Stimulated activated CD8-positive, alpha-beta memory T cell treated with anti-CD3 and anti-CD28 coated beads, Interleukin-4, amount 100 ng/mL, for 48 hours (primary cell): ENCODE results near the gene IER3.

Experiments used
- DNase-seq: peaks from one replicate; pipeline ENCODE4 v3.0.0-alpha.2; 2020

IER3 gene, protein sequence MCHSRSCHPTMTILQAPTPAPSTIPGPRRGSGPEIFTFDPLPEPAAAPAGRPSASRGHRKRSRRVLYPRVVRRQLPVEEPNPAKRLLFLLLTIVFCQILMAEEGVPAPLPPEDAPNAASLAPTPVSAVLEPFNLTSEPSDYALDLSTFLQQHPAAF

DNA sequence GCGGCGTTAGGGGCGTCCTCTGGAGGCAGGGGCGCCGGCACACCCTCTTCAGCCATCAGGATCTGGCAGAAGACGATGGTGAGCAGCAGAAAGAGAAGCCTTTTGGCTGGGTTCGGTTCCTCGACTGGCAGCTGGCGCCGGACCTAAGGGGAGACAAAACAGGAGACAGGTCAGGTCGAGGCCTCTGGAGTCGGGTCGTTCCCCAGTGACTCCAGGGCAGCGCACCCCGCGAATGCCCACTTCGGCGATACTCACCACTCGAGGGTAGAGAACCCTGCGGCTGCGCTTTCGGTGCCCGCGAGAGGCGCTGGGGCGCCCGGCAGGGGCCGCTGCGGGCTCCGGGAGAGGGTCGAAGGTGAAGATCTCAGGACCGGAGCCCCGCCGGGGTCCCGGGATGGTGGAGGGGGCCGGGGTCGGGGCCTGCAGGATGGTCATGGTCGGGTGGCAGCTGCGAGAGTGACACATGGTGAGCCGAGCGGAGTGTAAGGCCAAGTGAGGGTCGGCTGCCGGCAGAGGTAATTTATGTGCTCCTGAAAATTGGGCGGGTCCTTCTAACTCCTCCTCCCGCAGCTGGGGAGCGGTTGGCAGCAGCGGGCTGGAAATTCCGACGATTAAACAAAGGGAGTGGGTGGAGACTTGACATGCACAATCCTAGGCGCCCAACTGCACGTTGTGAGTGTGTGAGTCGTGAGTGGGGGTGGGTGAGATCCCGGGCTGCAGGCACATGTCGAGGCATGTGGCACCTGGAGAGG, at the start of gene IER3:
Gene IER3, minus strand, starts transcription at position 494 of the 752 bp plus-strand sequence. Its CDS starts 29 bp downstream, at position 465.
- DNase-seq: peak; percentile 92

DNA sequence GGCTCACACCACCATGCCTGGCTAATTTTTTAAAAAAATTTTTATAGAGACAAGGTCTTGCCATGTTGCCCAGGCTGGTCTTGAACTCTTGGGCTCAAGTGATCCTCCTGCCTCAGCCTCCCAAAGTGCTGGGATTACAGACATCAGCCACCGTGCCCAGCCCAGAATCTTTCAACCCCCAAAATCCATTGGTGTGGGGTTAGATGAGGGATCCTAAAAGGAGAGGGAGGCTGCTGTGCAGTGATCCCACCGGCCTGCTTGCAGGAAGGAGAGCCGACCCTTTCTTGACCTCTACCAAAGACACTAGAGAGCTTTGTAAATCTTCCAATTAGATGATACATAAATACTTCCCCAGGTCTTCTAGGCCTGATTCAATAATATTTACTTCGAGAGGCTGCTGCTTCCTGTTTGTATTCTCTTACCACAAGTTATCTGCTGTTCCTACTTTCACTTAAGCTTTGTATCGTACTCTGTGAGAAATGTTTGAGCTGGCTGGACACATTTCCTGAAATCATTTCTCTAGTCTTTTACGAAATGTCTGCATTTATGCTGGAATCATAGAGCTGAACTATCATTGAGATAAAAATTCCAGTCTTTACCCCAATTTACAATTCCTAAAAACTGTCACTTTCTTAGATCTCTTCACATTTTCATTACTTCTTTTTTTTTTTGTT, 49.3 kb upstream of the IER3 start:
- no peak for DNase-seq

DNA sequence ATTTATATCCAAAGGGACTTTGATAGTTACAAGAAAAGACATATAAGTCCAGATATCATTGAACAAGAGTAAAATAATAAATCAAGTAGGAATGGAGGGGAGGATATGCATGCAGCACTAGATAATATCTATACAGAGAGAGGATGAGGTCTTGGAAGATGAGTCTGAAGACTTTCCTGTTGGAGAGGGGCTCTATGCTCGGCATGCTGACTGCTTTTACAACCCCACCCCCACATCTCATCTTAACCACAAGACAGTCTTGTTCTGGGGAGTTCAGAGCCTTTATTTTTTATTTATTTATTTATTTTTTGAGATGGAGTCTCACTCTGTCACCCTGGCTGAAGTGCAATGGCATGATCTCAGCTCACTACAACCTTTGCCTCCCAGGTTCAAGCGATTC, 48.4 kb upstream of the IER3 start:
- no peak for DNase-seq

DNA sequence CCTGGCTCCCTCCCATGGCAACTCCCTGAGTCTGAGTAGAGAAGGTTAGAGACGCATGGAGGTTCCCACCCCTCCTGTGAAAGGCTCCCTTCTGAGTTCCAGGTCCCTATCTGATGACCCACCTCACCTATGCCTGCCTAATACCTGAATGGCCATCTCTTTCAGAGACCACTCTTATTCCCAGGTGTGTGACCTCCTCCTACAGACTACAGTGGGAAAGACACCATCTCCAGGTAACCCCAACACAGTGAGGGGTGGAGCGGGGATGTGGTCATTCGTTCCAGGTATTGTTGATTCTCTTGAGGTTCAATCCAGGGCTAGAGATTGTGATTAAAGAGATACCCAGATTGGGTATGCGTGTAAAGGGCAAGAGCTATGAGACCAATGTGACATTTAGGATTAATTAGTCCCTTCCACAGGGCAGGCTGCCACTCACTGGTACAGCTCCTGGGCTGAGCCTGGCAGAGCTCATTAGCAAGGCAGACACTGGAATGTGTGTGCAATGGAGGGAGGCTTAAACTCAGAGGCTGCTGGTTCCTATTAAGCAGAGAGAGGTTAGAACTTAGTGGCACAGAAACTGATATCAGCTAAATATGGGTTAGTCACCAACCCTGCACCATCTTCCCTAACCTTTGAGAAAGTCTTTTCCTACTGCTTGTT, 46.5 kb upstream of the IER3 start:
- DNase-seq: no peak

DNA sequence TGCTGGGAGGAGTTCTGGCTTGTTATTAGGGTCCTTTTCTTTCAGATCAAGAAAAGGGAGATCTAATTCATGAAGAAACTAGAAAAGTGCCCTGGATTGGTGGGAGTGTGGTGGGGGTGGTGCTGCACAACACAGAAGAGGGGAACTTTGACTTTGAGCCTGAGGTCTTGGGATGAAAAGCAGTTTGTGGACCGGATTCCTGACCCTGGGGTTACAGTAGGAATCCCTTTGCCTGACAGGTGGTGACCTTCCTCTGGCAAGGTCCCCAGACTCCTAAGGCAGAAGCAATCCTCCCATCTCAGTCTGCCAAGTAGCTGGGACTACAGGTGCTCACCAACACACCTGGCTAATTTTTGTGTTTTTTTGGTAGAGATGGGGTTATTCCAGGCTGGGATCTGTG, 45.3 kb upstream of the IER3 start:
- no peak for DNase-seq

DNA sequence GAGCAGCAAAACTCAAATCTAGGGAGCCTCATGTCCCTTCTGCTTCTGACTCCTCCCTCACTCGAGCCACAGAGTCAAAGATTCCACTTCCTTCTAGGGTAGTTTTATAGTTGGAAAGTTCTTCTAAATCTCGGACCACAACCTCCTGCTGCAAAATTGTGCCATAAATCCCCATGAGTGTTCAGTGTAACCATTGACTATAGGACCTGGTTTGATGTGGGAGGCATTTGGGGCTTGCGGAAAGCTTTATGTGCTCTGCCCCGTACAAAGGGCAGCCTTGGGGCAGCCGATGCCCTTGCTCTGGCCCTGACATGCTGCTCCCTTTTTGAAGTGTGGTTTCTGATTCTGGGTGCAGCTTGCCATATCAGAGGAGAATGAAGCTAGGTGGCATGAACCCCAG, 43.6 kb upstream of the IER3 start:
- no peak for DNase-seq

DNA sequence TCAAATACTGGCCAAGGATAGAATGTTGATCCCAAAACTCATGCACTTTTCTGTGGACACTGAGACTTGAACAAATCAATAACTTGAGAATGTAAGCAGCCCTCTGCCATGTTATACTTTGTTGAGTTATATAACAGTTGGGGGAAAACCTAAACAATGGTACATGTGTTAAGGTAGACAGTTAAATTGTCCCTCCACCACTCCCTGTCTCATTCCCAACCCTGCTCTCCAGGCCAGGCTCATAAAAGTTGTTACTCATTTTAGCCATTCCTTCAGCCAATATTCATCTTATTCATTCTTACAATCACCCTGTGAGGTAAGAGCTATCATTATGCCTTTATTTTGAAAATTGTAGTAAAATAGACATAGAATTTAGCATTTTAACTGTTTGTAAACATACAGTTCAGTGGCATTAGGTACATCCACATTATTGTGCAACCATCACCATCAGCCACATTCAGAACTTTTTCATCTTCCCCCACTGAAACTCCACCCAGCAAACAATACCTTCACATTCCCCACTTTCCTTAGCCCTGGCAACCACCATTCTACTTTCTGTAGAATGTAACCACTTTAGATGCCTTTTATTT, 38.2 kb upstream of the IER3 start:
- no peak for DNase-seq

DNA sequence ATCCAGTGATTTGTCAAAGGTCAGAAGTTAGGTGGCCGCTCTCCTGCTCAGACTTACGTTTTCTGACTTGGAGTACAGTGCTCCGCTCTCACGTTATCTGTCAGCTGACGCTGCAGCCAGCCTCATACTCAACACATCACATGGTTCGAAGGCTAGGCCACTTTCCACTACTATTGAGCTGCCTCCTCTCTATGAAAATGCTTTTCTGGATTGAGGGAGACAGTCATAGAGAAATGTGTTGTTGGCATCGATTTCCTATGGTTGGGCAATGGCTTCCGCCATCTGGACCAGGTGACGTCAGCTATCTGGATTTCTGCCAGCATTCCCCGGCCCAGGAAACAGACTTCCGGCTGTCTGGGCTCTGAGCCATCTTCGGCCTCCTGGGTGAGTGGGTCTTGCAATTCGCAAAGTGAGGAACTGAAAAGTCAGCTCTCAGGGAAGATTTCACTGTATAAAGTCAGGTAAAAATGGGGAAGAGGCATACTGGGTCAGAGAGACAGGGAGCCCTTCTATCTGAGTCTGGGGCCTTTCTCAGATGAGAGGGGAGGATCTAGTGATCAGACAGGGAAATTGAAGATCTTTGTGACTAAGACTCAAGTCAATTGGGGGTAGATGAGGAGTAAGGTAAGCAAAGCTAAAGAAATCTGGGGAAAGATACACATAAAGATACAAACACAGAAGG, 37.5 kb upstream of the IER3 start:
- no peak for DNase-seq

DNA sequence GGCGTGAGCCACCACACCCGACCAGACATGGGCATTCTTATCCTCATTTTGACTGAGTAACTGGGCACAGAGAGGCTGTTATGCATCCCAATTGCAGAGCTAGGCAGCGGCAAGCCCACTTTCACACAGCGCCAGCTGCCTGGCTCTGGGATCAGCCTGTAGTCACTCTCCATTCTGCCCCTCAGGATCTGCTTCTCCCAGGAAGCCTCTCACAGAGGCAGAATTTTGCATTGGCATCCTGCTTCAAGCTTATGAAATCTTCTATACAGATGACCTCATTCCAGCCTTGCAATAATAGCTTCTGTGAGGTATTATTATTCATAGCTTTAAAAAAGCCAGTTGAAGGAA, 37.0 kb upstream of the IER3 start:
- no peak for DNase-seq

DNA sequence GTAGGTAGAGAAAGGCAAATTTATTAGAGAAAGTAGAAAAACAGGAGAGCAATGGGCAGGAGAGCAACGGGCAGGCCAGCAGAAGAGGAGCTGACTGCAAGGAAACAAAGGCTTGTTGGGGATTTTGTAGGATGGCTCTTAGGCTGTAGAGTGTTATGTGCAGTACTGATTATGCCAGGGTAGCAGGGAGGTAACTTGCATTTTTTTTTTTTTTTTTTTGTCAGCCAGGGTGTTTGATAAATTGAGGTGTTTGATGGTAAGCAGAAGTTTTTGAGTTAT, 36.2 kb upstream of the IER3 start:
- DNase-seq: no peak

DNA sequence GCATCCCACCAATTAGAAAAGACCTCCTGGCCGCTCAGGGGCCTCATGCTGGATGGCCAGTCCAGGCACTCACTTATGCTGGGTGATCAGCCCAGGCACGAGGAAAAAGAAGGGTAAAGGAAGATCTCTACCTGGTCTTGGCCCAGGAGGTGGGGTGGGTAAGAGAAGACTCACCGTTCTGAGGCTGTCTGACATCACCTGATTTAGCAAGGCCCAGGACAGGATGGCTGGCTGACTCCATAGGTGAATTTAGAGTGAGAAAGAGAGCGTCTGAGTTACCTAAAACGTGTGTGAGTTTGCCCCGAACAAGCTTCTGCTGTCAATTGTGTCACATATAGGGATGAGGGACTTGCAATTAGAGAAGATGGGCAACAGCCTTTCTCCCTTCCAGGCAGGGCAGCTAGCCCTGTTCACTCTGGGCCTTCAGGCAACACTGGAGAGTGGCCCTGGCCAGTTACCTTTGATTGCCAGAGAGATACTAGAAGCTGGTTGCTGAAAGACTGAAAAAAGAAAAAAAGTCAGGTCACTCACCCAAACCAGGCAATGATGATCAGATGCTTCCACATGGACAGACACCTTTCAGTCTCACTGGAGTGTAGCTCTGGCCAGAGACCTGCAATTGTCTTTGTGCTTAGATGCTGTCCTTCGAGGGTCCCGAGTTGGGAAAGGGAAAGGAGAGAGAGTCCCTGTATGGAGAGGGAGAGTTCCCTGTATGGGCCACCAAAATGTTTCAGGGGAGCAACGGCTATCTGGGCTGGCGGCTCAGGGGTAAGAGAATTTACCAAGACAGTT, 35.7 kb upstream of the IER3 start:
- no peak for DNase-seq

DNA sequence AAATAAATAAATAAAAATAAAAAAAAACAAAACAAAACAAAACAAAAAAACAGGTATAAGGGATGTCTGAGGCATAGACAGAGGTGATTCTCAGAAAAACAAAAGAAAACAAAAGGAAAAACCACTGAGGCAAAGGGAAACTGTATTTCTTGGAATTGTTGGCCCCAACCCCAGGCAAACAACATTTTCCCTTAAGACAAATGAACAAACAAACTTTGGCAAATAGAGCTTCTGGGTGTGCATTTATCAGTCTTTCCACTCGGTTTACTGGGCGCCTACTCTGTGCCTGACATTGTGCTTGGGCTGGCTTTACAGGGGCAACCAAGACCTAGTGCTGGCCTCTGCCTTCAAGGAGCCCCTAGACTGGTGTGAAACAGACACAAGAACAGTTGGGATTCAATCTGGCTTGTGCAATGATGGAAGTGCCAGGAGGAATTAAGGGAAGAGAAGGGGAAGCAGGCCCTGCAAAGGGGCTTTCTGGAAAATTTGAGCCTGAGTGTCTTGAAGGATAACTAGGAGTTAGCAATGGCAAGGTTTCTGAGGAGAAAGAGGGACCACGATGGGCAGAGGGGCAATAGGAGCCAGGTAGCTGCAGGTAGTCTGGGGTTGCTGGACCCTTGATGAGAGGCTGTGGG, 33.8 kb upstream of the IER3 start:
- DNase-seq: no peak

DNA sequence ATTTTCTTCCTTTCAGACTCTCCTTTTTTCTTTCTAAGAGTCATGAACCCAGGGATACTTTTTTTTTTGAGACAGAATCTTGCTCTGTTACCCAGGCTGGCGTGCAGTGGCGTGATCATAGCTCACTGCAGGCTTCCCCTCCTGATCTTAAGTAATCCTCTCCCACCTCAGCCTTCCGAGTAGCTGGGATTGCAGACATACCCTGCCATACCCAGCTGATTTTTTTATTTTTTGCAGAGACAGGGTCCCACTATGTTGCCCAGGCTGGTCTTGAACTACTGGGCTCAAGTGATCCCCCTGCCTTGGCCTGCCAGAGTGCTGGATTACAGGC, 32.8 kb upstream of the IER3 start:
- no peak for DNase-seq

DNA sequence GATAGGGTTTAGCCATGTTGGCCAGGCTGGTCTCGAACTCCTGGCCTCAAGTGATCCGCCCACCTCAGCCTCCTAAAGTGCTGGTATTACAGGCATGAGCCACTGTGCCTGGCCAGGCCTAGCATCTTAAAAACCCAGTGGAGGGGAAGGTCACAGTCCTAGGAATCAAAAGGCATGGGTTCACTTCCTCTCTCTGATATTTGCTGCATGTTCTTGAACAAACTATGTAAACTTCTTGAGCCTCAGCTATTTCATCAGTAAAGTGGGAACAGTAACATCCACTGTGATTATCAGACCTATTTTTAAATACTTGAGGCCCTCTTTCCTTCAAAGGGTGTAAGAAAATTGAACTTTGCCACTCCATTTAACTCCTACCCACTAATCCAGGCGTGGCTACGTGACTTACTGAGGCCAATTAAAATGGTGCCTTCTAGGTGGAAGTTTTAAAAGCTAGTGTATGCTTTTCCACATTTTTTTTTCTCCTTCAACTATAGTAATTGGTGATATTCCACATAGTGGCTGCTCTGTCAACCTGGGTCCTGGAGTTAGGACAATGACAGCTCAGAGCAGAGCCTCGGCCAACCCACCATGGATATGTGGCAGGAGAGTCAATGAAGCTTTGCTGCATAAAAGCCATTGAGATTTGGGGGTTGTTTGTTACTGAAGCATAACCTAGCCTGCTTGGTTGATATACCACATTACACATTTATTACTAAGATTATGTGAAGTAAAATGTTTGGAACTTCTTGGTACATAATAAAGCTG, 32.2 kb upstream of the IER3 start:
- no peak for DNase-seq

DNA sequence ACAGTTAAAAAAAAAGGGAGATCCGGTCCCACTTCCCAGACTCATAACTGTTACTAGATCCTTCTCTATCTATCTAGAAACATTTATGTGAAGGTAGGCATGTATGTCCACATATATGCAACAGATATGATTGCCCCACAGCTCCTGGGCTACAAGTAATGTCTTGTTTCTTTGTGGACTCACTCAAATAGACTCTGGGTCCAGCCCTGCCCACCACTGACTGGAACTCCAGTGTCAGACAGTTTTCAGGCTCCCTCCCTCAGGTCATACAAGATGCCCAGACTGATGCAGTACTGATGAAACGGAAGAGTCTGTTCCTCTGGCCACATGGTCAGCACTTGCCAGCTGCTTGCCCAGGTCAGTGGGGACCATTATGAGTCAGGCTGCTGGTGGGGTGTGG, 30.8 kb upstream of the IER3 start:
- no peak for DNase-seq

DNA sequence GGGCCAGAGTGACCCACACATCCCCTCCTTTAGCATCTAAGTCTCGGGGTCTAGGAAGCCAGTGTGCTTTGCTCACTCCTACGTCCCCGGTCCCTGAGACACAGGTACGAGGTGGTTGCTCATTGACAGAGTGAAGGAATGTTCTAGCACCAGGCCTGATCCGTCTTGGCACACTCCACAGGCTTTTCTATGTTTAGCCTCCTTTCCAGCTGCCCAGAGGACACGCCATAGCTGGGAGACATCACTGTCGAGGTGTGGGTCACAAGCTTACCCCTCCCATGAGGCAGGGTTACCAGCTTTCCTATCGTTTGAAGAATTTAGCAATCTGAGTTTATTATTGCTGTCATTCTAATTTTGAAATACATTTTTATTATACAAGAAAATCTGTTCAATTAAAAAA, 30.4 kb upstream of the IER3 start:
- no peak for DNase-seq

DNA sequence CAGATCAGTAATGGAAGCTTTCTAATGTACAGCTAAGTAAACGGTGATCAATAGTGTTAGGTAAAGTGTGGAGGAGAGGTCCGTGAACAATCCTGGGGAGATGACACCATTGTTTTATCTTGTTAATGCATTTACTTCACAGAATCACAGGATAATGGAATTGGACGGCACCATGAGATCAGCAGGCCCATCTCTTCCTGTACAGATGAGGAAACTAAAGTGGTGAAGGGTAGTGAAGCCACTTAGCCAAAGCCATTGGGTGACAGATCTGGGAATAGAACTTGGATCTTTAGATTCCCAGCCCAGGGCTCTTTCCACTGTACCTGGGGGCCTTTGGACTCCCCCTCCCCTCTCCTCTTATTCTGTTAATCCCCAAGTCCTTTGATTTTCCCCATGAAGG, 26.2 kb upstream of the IER3 start:
- no peak for DNase-seq

DNA sequence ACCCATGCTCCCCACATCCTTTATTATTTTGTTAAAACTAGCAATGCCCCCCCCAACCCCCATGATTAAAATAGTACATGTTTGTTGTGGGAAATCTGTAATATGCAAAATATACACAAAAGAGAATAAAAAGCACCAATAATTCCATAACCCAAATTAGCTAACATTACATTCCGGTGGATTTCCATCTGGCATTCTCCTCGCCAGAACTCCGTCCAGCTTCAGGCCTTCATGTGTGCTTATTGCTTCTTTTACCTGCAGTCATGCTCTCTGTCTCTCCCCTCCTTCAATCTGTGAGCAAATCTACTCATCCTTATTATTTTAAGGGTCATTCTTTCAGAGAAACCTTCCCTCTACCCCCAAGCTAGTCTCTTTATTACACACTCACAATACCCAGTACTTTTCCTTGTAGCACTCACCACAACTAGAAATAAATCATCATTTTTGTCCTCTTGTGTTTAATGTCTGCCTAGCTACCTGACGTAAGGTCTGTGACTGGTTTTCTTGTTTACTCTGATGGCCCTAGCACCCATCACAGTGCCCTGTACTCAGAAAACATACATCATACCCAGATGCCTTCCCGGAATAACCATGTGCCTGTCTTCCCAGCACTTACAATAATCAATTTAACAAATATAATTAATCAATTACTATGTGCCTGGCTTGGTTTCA, 25.6 kb upstream of the IER3 start:
- DNase-seq: no peak

DNA sequence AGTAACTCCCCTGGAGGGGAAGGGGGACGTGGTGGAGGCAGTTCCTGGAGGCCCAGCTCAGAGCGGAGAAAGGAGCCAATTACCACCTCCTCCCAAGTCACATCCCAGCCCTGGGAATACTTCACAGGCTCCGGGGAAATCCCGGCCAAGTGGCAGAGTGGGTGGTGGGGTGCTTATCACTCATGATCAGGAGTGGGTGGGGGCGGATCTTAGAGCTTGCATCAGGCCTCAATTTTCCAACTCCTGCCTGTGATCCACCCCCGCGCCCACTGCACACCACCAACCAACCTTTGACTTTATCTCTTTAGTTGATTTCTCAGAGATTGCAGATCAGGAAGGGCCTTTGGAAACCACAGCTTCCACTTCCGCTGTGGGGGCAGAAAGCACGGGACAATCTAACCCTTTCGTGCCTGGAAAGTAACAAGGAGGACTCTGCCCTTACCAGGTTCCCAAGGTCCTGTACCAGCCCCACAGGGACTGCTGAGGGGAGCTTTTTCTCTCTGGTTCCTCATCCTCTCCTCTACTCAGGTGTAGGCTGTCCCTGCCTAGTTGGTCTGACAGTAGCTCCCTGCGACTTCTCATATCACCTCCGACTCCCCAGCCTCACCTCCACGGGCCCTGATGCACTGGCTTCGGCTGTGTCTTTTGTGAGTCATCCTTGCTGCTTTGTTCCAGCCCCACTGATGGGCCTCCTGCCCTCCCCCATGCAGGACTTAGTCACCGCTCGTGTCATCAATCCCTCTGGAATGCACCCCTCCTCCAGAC, 24.9 kb upstream of the IER3 start:
- DNase-seq: peak; percentile 89

DNA sequence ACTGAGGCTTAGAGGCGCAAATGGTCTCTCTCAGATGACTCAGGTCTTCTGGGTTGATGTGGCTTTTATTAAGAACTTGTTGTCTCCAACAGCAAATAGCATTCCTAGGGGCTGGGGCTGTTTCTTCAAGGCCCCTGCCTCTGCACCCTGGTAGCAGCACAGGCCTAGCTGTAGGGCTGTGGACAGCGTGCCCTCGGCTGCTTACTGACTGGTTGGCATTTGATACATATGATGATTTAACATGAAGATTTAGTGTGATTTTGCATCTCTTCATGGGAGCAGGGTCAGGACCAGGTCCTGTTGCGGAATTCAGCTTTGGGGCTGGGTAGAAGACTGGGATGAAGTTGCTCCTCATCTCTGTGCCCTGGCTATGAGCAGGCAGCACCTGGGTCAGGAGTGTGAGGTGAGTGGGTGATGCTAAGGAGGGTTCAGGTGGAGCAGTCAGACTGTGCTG, 24.3 kb upstream of the IER3 start:
- peak; percentile 63 for DNase-seq
